B cell (primary cell): ENCODE results near the gene ZNF555. TPM values are rescaled to one million over a fixed set of nuclear protein-coding genes. Genes with fewer than 3 reads are reported as not detected.

Source experiments
- ATAC-seq: fragments of 200-7000 bp; cut with Tn5 transposase; one replicate; pipeline ENCODE4 v1.10.0; 2021; ENCODE audit warnings: low read depth, mild to moderate bottlenecking, moderate number of reproducible peaks, moderate library complexity
- CTCF ChIA-PET: fragments of 350-600 bp; sonication (Branson Sonifier 250); formaldehyde crosslinking; loops from one replicate; lab custom pipeline; 2021; ENCODE audit warnings: antibody characterized with exemption, inconsistent platforms; lab: Charles Lee
- POLR2A ChIA-PET: fragments of 350-600 bp; sonication (Branson Sonifier 250); formaldehyde crosslinking; loops from one replicate; lab custom pipeline; 2021; ENCODE audit warnings: antibody characterized with exemption; lab: Charles Lee
- DNase-seq: peaks from one replicate; pipeline ENCODE4 v3.0.0; 2013
- H2AFZ ChIP-seq: 2 replicates; pipeline ENCODE4 v1.6.1; 2012; ENCODE audit warnings: mild to moderate bottlenecking, low read depth, low read length; ENCODE audit not compliant: insufficient read depth, poor library complexity, severe bottlenecking
- H3K27ac ChIP-seq, 2 donors: 1 replicate in 1 of 2; 2 replicates in 1 of 2; pipeline ENCODE4 v1.5.1; 2012 to 2013; ENCODE audit warnings: low read length in 2 of 2, mild to moderate bottlenecking in 2 of 2, moderate library complexity in 1 of 2
- H3K27me3 ChIP-seq, 4 experiments: fragments of 200-600 bp in 1 of 4; sonication (generic) in 1 of 4; replicated peaks in 1 of 4; 1 replicate in 2 of 4; 2 replicates in 2 of 4; pipeline versions ENCODE4 v1.6.1 to v1.7.0; 2013 to 2016; ENCODE audit warnings: low read length in 3 of 4, mild to moderate bottlenecking in 2 of 4, mixed read lengths in 1 of 4, moderate library complexity in 1 of 4; ENCODE audit not compliant: insufficient read depth in 4 of 4, control insufficient read depth in 3 of 4; ENCODE audit errors: control extremely low read depth in 1 of 4
- H3K36me3 ChIP-seq, 2 experiments: replicated peaks in 1 of 2; 1 replicate in 1 of 2; 2 replicates in 1 of 2; pipeline versions ENCODE4 v1.6.1 to v1.7.1; 2013; ENCODE audit warnings: low read length in 1 of 2; ENCODE audit not compliant: insufficient read depth in 2 of 2, control insufficient read depth in 1 of 2; ENCODE audit errors: control extremely low read depth in 1 of 2, extremely low read depth in 1 of 2
- H3K4me1 ChIP-seq, 2 donors: fragments of 200-600 bp in 1 of 2; sonication (generic) in 1 of 2; 1 replicate in 1 of 2; 2 replicates in 1 of 2; pipeline versions ENCODE4 v1.5.1 to v1.6.1; 2013 to 2017; ENCODE audit warnings: low read length in 2 of 2; ENCODE audit not compliant: control insufficient read depth in 2 of 2, insufficient read depth in 2 of 2
- H3K4me2 ChIP-seq: replicated peaks from 2 replicates; pipeline ENCODE3; 2012; ENCODE audit warnings: mild to moderate bottlenecking, low read depth, low read length; ENCODE audit not compliant: poor library complexity, severe bottlenecking
- H3K4me3 ChIP-seq, 5 experiments: fragments of 200-600 bp in 1 of 5; sonication (generic) in 1 of 5; 1 replicate in 3 of 5; 2 replicates in 2 of 5; pipeline versions ENCODE4 v1.5.1 to v1.7.0; 2011 to 2016; ENCODE audit warnings: low read length in 4 of 5, mild to moderate bottlenecking in 4 of 5, low read depth in 2 of 5, control low read depth in 1 of 5, moderate library complexity in 1 of 5; ENCODE audit not compliant: insufficient read depth in 1 of 5; ENCODE audit errors: control extremely low read depth in 1 of 5, extremely low read depth in 1 of 5
- H3K79me2 ChIP-seq: fragments of 200-600 bp; sonication (generic); one replicate; pipeline ENCODE4 v1.6.0; 2016; ENCODE audit warnings: low read length; ENCODE audit not compliant: control insufficient read depth, insufficient read depth
- H3K9ac ChIP-seq: fragments of 200-600 bp; sonication (generic); 2 replicates; pipeline ENCODE4 v1.6.1; 2017; ENCODE audit warnings: mild to moderate bottlenecking, low read length, moderate library complexity
- H3K9me3 ChIP-seq, 3 donors: one replicate each; pipeline versions ENCODE4 v1.6.1 to v1.7.1; 2013; ENCODE audit warnings: low read length in 2 of 3; ENCODE audit not compliant: control insufficient read depth in 2 of 3, insufficient read depth in 1 of 3; ENCODE audit errors: control extremely low read depth in 1 of 3
- H4K20me1 ChIP-seq: 2 replicates; pipeline ENCODE4 v1.6.0; 2012; ENCODE audit warnings: mild to moderate bottlenecking, low read length; ENCODE audit not compliant: insufficient read depth, control insufficient read depth, poor library complexity, severe bottlenecking
- H3K27ac Mint-ChIP-seq: one replicate; pipeline ENCODE4 v1.8.0; 2021; ENCODE audit warnings: mixed read lengths
- H3K27me3 Mint-ChIP-seq: one replicate; pipeline ENCODE4 v1.8.0; 2021; ENCODE audit warnings: mixed read lengths
- H3K4me1 Mint-ChIP-seq: one replicate; pipeline ENCODE4 v1.8.0; 2021; ENCODE audit warnings: mixed read lengths
- H3K4me3 Mint-ChIP-seq: one replicate; pipeline ENCODE4 v1.8.0; 2021; ENCODE audit warnings: mixed read lengths
- H3K9me3 Mint-ChIP-seq: one replicate; pipeline ENCODE4 v1.8.0; 2022; ENCODE audit warnings: mixed read lengths; ENCODE audit not compliant: insufficient read depth
- CTCF ChIP-seq: fragments of 200-600 bp; IDR thresholded peaks from one replicate; pipeline ENCODE4 v1.8.0; 2022; ENCODE audit warnings: antibody characterized with exemption, mild to moderate bottlenecking
- EZH2 ChIP-seq: IDR thresholded peaks from 2 replicates; pipeline ENCODE4 v1.6.1; 2012; ENCODE audit warnings: borderline replicate concordance, low read depth, mild to moderate bottlenecking, moderate library complexity, low read length; ENCODE audit not compliant: insufficient read depth, poor library complexity, severe bottlenecking
- WGBS: methylation state at CpG from one replicate; pipeline ENCODE4 v1.1.5; 2013; ENCODE audit warnings: missing lambda C conversion rate; ENCODE audit not compliant: insufficient coverage; 5-methylcytosine and 5-hydroxymethylcytosine counted together
- intact Hi-C: fragments of 100-400 bp; cut with micrococcal nuclease; formaldehyde crosslinking; loops from one replicate; pipeline ENCODE4 v1.10.0; 2022
- polyA plus RNA-seq: library from polyadenylated mRNA; depleted of rRNA; stranded (reverse); fragments of >200 nt; gene quantifications from 2 replicates; pipeline ENCODE4 v1.2.3, GENCODE V29; 2012
- total RNA-seq, 2 donors: library from RNA; stranded (reverse); fragments of 120-200 nt in 1 of 2; gene quantifications; 1 replicate in 1 of 2; 2 replicates in 1 of 2; pipeline versions ENCODE4 v1.2.3 to v1.2.4, GENCODE V29; 2013 to 2022

ZNF555 gene
- total and polyA plus RNA-seq, 2 donors (not counting 1 experiment from before 2014, with no cell fraction given): 1.8 to 7.4 TPM

- H3K36me3 ChIP-seq: no peaks in the 10 kb centered on the region
- intact Hi-C loops: no loop called here
- no peak overlapping the region for H3K4me3 Mint-ChIP-seq
- H3K27ac ChIP-seq: no peak overlapping the region
- TF ChIP-seq EZH2: no peak
- TF ChIP-seq CTCF: no peak
- H3K27me3 ChIP-seq: no peaks in the 10 kb centered on the region
- no peak overlapping the region for H3K4me3 ChIP-seq
- H3K9me3 ChIP-seq: peaks cover 0 to 10% (median 0%) of the 10 kb centered on the region in 3 donors
- peaks cover 2% of the 10 kb centered on the region for H3K4me1 Mint-ChIP-seq
- WGBS: 72% methylated on average over 5 of the region's 8 CpGs
- peaks cover 9% of the 10 kb centered on the region for H3K27me3 Mint-ChIP-seq
- H3K27ac Mint-ChIP-seq: no peak overlapping the region
- ChIA-PET POLR2A (interaction anchor here (0.6 kb wide), 1 partner anchor 15 kb away, joined by 3 read pairs; no protein-coding TSS in a partner anchor), CTCF (interaction anchor here (1.3 to 1.5 kb wide), 2 partner anchors 21 to 218 kb away, joined by 3 read pairs; no protein-coding TSS in a partner anchor)
- no peak for ATAC-seq
- H3K9me3 Mint-ChIP-seq: no peaks in the 10 kb centered on the region
- no peaks in the 10 kb centered on the region for H4K20me1 ChIP-seq
- no peak for DNase-seq
- no peak overlapping the region for H3K4me2 ChIP-seq
- H3K9ac ChIP-seq: no peak overlapping the region
- H3K4me1 ChIP-seq: no peaks in the 10 kb centered on the region
- no peak overlapping the region for H2AFZ ChIP-seq
- no peaks in the 10 kb centered on the region for H3K79me2 ChIP-seq
Measured at GRCh38 chr19:2866495-2867024, 25.3 kb downstream of the ZNF555 start.
